Smooth muscle cell (in vitro differentiated cells): ENCODE measurements around the gene PKP3. TPM values are rescaled to one million over a fixed set of nuclear protein-coding genes. Genes with fewer than 3 reads are reported as not detected.
"Not testable (repeated sequence)": the region's sequence is repeated elsewhere in the genome, so short reads cannot be mapped to it uniquely, and the experiment has no call there.

Experiments
- DNase-seq: peaks from one replicate; lab custom pipeline; 2025; ENCODE audit not compliant: unreplicated experiment; lab: John Stamatoyannopoulos, UW
- H2AFZ ChIP-seq: fragments of 200-600 bp; sonication (generic); 2 replicates; pipeline ENCODE4 v1.6.0; 2016; ENCODE audit warnings: antibody characterized with exemption, low read depth, mild to moderate bottlenecking
- H3F3A ChIP-seq: fragments of 200-600 bp; sonication (generic); 2 replicates; pipeline ENCODE4 v1.6.0; 2017; ENCODE audit warnings: antibody characterized with exemption, low read depth
- H3K27ac ChIP-seq: fragments of 200-600 bp; sonication (generic); 2 replicates; pipeline ENCODE4 v1.5.1; 2016; ENCODE audit warnings: low read depth, mild to moderate bottlenecking
- H3K27me3 ChIP-seq: fragments of 200-600 bp; sonication (generic); 2 replicates; pipeline ENCODE4 v1.6.1; 2016; ENCODE audit warnings: low read depth, mild to moderate bottlenecking
- H3K36me3 ChIP-seq: fragments of 200-600 bp; sonication (generic); 2 replicates; pipeline ENCODE4 v1.5.1; 2016; ENCODE audit warnings: low read depth
- H3K4me1 ChIP-seq: fragments of 200-600 bp; sonication (generic); 2 replicates; pipeline ENCODE4 v1.5.1; 2016; ENCODE audit warnings: low read depth
- H3K4me2 ChIP-seq: fragments of 200-600 bp; sonication (generic); 2 replicates; pipeline ENCODE4 v1.6.0; 2016; ENCODE audit warnings: mild to moderate bottlenecking
- H3K4me3 ChIP-seq: fragments of 200-600 bp; sonication (generic); 2 replicates; pipeline ENCODE4 v1.5.1; 2016; ENCODE audit warnings: mild to moderate bottlenecking
- H3K79me2 ChIP-seq: fragments of 200-600 bp; sonication (generic); 2 replicates; pipeline ENCODE4 v1.6.0; 2016; ENCODE audit warnings: low read depth, mild to moderate bottlenecking
- H3K9ac ChIP-seq: fragments of 200-600 bp; sonication (generic); 2 replicates; pipeline ENCODE4 v1.6.0; 2016; ENCODE audit warnings: low read depth
- H3K9me3 ChIP-seq: fragments of 200-600 bp; sonication (generic); replicated peaks from 2 replicates; pipeline ENCODE4 v1.5.1; 2016; ENCODE audit warnings: low read depth
- H4K20me1 ChIP-seq: fragments of 200-600 bp; sonication (generic); 2 replicates; pipeline ENCODE4 v1.6.0; 2016; ENCODE audit warnings: low read depth
- CTCF ChIP-seq: fragments of 200-600 bp; sonication (generic); IDR thresholded peaks from 2 replicates; pipeline ENCODE4 v1.5.1; 2017; ENCODE audit warnings: borderline replicate concordance, mild to moderate bottlenecking, antibody characterized with exemption; ENCODE audit not compliant: insufficient read depth, poor library complexity, severe bottlenecking
- WGBS: methylation state at CpG from one replicate; pipeline ENCODE4 v1.1.7; 2016; ENCODE audit warnings: low lambda C conversion rate; 5-methylcytosine and 5-hydroxymethylcytosine counted together
- polyA plus RNA-seq: library from polyadenylated mRNA; unstranded; fragments of >200 nt; fragmentation: Nextera tagmentation; extraction: Ambion mirVana; gene quantifications from 2 replicates; pipeline ENCODE4 v1.2.1, GENCODE V29; 2016
- total RNA-seq: library from RNA; depleted of rRNA; stranded (reverse); fragments of >200 nt; gene quantifications from 2 replicates; pipeline ENCODE4 v1.2.3, GENCODE V29; 2014

The PKP3 gene
- total and polyA plus RNA-seq, 2 experiments from 2014 or later = 24.6 to 61.2 TPM

GRCh38 chr11:409008-409599, 15.1 kb downstream of the PKP3 start:
- Histone ChIP-seq H3K79me2 (no peaks in the 10 kb centered on the region), H3K9ac (no peak overlapping the region), H3K27me3 (no peaks in the 10 kb centered on the region), H3K36me3 (no peaks in the 10 kb centered on the region), H3K27ac (no peak overlapping the region), H2AFZ (no peak overlapping the region), H3K9me3 (no peaks in the 10 kb centered on the region), H3K4me3 (no peak overlapping the region), H3F3A (no peaks in the 10 kb centered on the region), H3K4me1 (no peaks in the 10 kb centered on the region), H3K4me2 (no peak overlapping the region), H4K20me1 (no peaks in the 10 kb centered on the region)
- no peak for DNase-seq
- no peak for TF ChIP-seq CTCF
- WGBS = 89% methylated on average over 7 of the region's 7 CpGs

- Histone ChIP-seq H3K9ac (no peak overlapping the region), H3K4me3 (no peak overlapping the region), H3K4me1 (no peaks in the 10 kb centered on the region), H2AFZ (no peak overlapping the region), H3K9me3 (no peaks in the 10 kb centered on the region), H3K36me3 (no peaks in the 10 kb centered on the region), H4K20me1 (no peaks in the 10 kb centered on the region), H3K4me2 (no peak overlapping the region), H3F3A (no peaks in the 10 kb centered on the region), H3K79me2 (no peaks in the 10 kb centered on the region), H3K27ac (no peak overlapping the region), H3K27me3 (no peaks in the 10 kb centered on the region)
- no peak for TF ChIP-seq CTCF
- no peak for DNase-seq
- 77% methylated on average over 18 of the region's 18 CpGs for WGBS
These were observed 15.8 kb downstream of the PKP3 start for GRCh38 chr11:409600-410483.

GRCh38 chr11:410711-411110, 16.7 kb downstream of the PKP3 start:
- H3K79me2 ChIP-seq, H3K36me3 ChIP-seq, H3K4me2 ChIP-seq, H3K4me3 ChIP-seq, H3F3A ChIP-seq, H3K9me3 ChIP-seq, H3K9ac ChIP-seq, H2AFZ ChIP-seq, H3K27me3 ChIP-seq, H3K4me1 ChIP-seq, H3K27ac ChIP-seq, H4K20me1 ChIP-seq, DNase-seq: not testable (repeated sequence)
- 98% methylated on average over 7 of the region's 13 CpGs for WGBS

- H3K9me3 ChIP-seq, H3K27ac ChIP-seq, H3K36me3 ChIP-seq, H3F3A ChIP-seq, H3K4me1 ChIP-seq, H3K79me2 ChIP-seq, H3K4me2 ChIP-seq, DNase-seq, H2AFZ ChIP-seq, H3K27me3 ChIP-seq, H4K20me1 ChIP-seq, H3K9ac ChIP-seq, H3K4me3 ChIP-seq: not testable (repeated sequence)
- WGBS = 90% methylated on average over 5 of the region's 11 CpGs
These were observed 17.5 kb downstream of the PKP3 start for GRCh38 chr11:411520-411919.
